ENCODE measurements around the gene FGF9. TPM values are rescaled to one million over a fixed set of nuclear protein-coding genes. Genes with fewer than 3 reads are reported as not detected.
A peak's percentile ranks its signal among the peaks of the same experiment; 100 is the strongest.

The FGF9 gene
- total RNA-seq, 4 donors from 2014 or later, result 0.76 TPM; not detected in 3

DNA sequence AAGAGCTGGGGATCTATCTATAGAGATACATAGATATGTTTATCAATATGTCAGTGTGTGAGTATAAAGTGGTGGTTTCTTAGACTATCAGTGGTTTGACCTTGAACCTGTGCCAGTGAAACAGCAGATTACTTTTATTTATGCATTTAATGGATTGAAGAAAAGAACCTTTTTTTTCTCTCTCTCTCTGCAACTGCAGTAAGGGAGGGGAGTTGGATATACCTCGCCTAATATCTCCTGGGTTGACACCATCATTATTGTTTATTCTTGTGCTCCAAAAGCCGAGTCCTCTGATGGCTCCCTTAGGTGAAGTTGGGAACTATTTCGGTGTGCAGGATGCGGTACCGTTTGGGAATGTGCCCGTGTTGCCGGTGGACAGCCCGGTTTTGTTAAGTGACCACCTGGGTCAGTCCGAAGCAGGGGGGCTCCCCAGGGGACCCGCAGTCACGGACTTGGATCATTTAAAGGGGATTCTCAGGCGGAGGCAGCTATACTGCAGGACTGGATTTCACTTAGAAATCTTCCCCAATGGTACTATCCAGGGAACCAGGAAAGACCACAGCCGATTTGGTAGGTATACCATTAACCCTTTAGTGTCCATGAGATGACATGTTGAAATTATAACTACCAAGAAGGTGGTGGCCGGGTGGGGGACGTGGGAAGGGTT lies 880 bp downstream of the FGF9 start:
- WGBS, 2 donors, result 0 to 5% methylated on average over 11 to 15 of the region's 15 CpGs
- Histone ChIP-seq H3K4me1 (peaks cover 33 to 75% (median 49%) of the 10 kb centered on the region in 3 donors), H3K9me3 (no peaks in the 10 kb centered on the region), H3K4me3 (peak overlapping the region in 3 of 4 donors; percentile 50 to 80 (median 61)), H3K36me3 (no peaks in the 10 kb centered on the region), H3K27me3 (peaks cover 0 to 97% (median 19%) of the 10 kb centered on the region in 4 donors), H3K27ac (no peak overlapping the region)
- TF ChIP-seq POLR2A (IDR thresholded peaks at IDR 0.05), result no peak
- TF ChIP-seq, protein P1, sequence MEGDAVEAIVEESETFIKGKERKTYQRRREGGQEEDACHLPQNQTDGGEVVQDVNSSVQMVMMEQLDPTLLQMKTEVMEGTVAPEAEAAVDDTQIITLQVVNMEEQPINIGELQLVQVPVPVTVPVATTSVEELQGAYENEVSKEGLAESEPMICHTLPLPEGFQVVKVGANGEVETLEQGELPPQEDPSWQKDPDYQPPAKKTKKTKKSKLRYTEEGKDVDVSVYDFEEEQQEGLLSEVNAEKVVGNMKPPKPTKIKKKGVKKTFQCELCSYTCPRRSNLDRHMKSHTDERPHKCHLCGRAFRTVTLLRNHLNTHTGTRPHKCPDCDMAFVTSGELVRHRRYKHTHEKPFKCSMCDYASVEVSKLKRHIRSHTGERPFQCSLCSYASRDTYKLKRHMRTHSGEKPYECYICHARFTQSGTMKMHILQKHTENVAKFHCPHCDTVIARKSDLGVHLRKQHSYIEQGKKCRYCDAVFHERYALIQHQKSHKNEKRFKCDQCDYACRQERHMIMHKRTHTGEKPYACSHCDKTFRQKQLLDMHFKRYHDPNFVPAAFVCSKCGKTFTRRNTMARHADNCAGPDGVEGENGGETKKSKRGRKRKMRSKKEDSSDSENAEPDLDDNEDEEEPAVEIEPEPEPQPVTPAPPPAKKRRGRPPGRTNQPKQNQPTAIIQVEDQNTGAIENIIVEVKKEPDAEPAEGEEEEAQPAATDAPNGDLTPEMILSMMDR (IDR thresholded peaks at IDR 0.05), result no peak
- intact Hi-C loops (cut with DNase I), result no loop called here
- no peak for DNase-seq

DNA sequence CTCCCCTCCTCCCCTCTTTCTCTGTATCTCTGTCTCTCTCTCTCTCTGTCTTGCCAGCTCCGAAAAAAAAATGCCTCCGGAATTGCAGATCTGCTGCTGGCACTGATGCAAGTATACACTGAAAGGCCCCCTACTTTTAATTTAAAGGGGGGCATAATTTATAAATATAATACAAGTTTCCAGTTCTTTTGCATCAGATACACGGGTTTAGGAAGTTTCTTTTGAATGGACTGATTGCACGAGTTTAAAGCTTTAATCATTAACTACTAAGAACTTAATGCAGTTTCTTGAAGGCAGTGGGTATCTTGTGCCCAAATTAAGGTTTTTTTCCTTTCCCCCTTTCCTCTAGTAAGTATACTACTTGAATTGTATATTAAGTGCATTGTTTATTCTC lies 1.4 kb downstream of the FGF9 start:
- H3K4me3 ChIP-seq, result peak overlapping the region in 3 of 4 donors; percentile 50 to 80 (median 61)
- no peak for DNase-seq
- H3K9me3 ChIP-seq, result no peaks in the 10 kb centered on the region
- no peak overlapping the region for H3K27ac ChIP-seq
- WGBS, 2 donors, result 1 to 3% methylated on average over 4 of the region's 4 CpGs
- peaks cover 0 to 97% (median 19%) of the 10 kb centered on the region in 4 donors for H3K27me3 ChIP-seq
- H3K36me3 ChIP-seq, result no peaks in the 10 kb centered on the region
- TF ChIP-seq, protein P1 (IDR thresholded peaks at IDR 0.05), result no peak
- no peak for TF ChIP-seq POLR2A (IDR thresholded peaks at IDR 0.05)
- peaks cover 33 to 75% (median 49%) of the 10 kb centered on the region in 3 donors for H3K4me1 ChIP-seq
- intact Hi-C loops (cut with DNase I), result no loop called here

DNA sequence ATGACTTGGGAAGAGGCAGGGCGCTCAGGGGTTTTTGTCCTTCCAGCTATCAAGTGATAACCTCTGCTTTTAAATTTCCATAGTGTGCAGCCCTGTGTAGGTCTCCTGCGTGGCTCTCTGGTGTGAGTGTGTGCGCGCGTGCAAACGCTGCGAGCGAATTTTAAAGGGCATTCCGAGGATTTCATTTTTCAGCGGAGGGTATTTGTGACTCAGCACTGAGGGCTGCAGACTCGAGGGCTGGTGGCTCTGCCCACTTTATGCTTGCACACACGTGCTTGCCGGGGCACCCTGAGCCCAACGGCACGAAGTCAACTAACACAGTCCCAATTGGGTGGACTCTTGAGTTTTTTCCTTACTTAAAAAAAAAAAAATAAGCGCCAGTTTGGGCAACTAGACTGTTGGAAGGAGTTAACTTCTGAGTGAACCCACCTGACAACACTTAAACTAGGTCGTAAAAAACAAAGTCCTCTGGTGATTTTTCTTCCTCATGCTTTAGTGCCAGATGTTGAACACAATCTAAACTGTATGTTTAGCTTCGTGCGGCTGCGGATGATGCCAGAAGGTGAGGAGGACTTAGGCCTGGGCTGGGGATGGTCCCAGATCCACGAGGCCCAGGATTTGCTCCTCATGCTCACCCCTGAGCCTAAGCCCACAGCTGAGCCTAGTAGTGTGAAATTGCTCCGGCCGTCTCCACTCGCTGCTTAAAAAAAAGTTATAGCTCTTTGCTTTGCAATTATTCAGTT lies 2.1 kb downstream of the FGF9 start:
- intact Hi-C loops (cut with DNase I), result no loop called here
- TF ChIP-seq, protein P1 (IDR thresholded peaks at IDR 0.05), result no peak
- H3K4me3 ChIP-seq, result peak overlapping the region; percentile 41 to 76 (median 54)
- peaks cover 33 to 75% (median 49%) of the 10 kb centered on the region in 3 donors for H3K4me1 ChIP-seq
- H3K27me3 ChIP-seq, result peaks cover 0 to 97% (median 18%) of the 10 kb centered on the region in 4 donors
- H3K9me3 ChIP-seq, result no peaks in the 10 kb centered on the region
- DNase-seq, result no peak
- H3K27ac ChIP-seq, result no peak overlapping the region
- 9 to 24% methylated on average over 20 to 24 of the region's 24 CpGs for WGBS, 2 donors
- no peaks in the 10 kb centered on the region for H3K36me3 ChIP-seq

DNA sequence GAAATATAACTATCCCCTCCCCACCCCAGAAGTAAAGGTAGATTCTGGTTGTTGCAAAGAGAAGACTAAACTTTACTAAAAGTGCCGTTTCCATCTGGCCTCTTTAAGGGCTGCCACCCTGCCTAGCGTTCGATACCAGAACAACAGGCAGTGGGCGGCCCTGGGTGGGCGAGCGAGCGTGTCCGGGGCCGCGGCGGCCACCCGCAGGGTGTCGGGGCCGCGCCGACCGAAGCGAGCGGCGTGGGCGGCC lies 2.6 kb downstream of the FGF9 start:
- Histone ChIP-seq H3K27ac (no peak overlapping the region), H3K9me3 (no peaks in the 10 kb centered on the region), H3K4me1 (peaks cover 33 to 74% (median 49%) of the 10 kb centered on the region in 3 donors), H3K27me3 (peaks cover 0 to 97% (median 18%) of the 10 kb centered on the region in 4 donors), H3K4me3 (peak overlapping the region; percentile 41 to 76 (median 54)), H3K36me3 (no peaks in the 10 kb centered on the region)
- intact Hi-C loops (cut with DNase I), result no loop called here
- no peak for TF ChIP-seq POLR2A (IDR thresholded peaks at IDR 0.05)
- TF ChIP-seq, protein P1 (IDR thresholded peaks at IDR 0.05), result peak in 3 of 6 experiments; percentile 17 to 30 (median 23)
- 0% methylated on average over 1 of the region's 21 CpGs for WGBS, 2 donors
- DNase-seq, result no peak

DNA sequence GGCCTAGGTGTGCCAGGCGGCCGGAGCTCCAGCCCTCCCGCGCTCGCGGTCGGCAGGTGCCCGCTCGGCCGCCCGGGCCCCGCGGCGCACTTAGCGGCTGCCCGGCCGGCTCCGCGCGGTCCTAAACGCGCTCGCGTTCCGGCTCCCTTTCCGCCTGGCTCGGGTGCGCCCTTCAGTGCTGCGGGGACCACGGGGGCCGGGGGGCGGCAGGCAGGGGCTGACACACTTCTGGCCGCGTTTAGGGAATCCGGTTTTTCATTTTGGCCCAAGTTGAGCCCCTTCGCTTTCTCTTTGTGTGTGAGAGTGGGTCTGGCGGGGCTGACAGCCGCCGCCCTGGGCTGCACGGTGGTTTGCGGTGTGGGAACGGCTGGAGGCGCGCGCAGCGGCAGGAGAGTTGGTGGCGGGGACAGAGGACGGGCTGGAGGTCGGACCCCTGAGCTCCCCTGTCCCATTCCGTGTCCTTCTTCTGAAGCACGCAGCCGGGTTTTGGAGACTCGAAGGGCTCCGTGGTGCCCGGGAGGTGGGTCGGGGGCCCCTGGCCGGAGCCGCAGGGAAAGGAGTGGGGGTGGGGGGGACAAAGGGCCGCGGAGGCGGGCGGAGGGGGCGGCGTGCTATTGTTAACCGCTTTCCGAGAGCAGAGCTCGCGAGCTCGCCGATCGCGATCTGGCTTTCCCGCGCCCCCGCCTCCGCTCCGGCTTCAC lies 3.1 kb downstream of the FGF9 start:
- TF ChIP-seq POLR2A (IDR thresholded peaks at IDR 0.05), result no peak
- TF ChIP-seq, protein P1 (IDR thresholded peaks at IDR 0.05), result no peak
- Histone ChIP-seq H3K36me3 (no peaks in the 10 kb centered on the region), H3K4me1 (peaks cover 29 to 69% (median 48%) of the 10 kb centered on the region in 3 donors), H3K27me3 (peaks cover 0 to 97% (median 18%) of the 10 kb centered on the region in 4 donors), H3K4me3 (peak overlapping the region; percentile 41 to 76 (median 54)), H3K9me3 (no peaks in the 10 kb centered on the region), H3K27ac (peak overlapping the region in 1 of 4 donors; percentile 11)
- intact Hi-C loops (cut with DNase I), result no loop called here
- no peak for DNase-seq
- WGBS, 2 donors, result 0% methylated on average over 10 of the region's 77 CpGs; no CpG with 5 or more reads in 1 of the 2 donors
